ENCODE data around the gene TNRC6C. TPM values are rescaled to one million over a fixed set of nuclear protein-coding genes. Genes with fewer than 3 reads are reported as not detected.

Gene TNRC6C
- polyA plus RNA-seq, 1 donor (not counting 4 experiments of a cell fraction or from before 2014, with no cell fraction given) = 0.34 TPM

DNA sequence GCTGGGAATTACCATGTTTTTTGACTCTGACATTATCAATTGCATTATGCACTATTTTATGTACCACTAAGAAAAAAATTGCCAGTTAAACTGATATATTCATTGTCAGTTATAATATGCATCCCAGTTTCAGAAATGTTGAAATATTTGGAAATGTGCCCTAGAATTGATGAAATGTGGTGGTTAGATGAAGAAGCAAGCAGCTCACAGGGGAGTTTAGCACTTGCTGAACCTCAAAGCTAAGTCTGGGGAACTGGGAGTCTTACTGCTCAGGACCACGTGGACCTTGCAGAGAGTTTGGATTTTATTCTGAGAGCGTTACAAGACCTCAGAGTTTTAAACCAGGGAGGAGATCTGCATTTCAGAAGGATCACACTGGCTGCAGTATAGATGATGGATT, 67.9 kb downstream of the TNRC6C start:
- Histone ChIP-seq H3K9ac (ENCODE audit: control insufficient read depth, extremely low read depth, insufficient read depth, low read length) (no peak overlapping the region), H3K4me1 (ENCODE audit: control insufficient read depth, extremely low read depth, insufficient read depth, low read length) (no peaks in the 10 kb centered on the region), H3K9me3 (ENCODE audit: control insufficient read depth, low read depth, low read length) (no peaks in the 10 kb centered on the region), H4K20me1 (ENCODE audit: control insufficient read depth, extremely low read depth, insufficient read depth, low read length) (no peaks in the 10 kb centered on the region), H2AFZ (ENCODE audit: control insufficient read depth, low read length) (no peak overlapping the region), H3K27ac (ENCODE audit: control insufficient read depth, insufficient read depth, low read length) (no peak overlapping the region), H3K36me3 (ENCODE audit: control insufficient read depth in 2 of 2, extremely low read depth in 1 of 2, insufficient read depth in 2 of 2, low read length in 2 of 2) (no peaks in the 10 kb centered on the region), H3K4me2 (ENCODE audit: control insufficient read depth, extremely low read depth, insufficient read depth, low read depth, low read length) (no peak overlapping the region), H3K79me2 (ENCODE audit: control insufficient read depth, insufficient read depth, low read length) (no peaks in the 10 kb centered on the region), H3K27me3 (ENCODE audit: control insufficient read depth, extremely low read depth, insufficient read depth, low read length) (no peaks in the 10 kb centered on the region), H3K9me1 (ENCODE audit: control insufficient read depth, extremely low read depth, insufficient read depth, low read length) (no peaks in the 10 kb centered on the region), H3K4me3 (ENCODE audit: control insufficient read depth in 2 of 3, extremely low read depth in 1 of 3, insufficient read depth in 2 of 3, low read depth in 1 of 3, low read length in 3 of 3) (no peak overlapping the region)
- dilution Hi-C loops (cut with MboI; ENCODE audit: extremely low pct_ligation_motif_present, low sequenced_read_pairs) = no loop called here
- FAIRE-seq (no peak), DNase-seq (ENCODE audit: low read depth, low spot score) (no peak)
- TF ChIP-seq, protein P1, sequence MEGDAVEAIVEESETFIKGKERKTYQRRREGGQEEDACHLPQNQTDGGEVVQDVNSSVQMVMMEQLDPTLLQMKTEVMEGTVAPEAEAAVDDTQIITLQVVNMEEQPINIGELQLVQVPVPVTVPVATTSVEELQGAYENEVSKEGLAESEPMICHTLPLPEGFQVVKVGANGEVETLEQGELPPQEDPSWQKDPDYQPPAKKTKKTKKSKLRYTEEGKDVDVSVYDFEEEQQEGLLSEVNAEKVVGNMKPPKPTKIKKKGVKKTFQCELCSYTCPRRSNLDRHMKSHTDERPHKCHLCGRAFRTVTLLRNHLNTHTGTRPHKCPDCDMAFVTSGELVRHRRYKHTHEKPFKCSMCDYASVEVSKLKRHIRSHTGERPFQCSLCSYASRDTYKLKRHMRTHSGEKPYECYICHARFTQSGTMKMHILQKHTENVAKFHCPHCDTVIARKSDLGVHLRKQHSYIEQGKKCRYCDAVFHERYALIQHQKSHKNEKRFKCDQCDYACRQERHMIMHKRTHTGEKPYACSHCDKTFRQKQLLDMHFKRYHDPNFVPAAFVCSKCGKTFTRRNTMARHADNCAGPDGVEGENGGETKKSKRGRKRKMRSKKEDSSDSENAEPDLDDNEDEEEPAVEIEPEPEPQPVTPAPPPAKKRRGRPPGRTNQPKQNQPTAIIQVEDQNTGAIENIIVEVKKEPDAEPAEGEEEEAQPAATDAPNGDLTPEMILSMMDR (optimal IDR thresholded peaks at IDR 0.05 in 1 of 3, IDR thresholded peaks at IDR 0.05 in 1 of 3, conservative IDR thresholded peaks at IDR 0.05 in 1 of 3; ENCODE audit: extremely low read depth in 1 of 3, insufficient read depth in 2 of 3, low read length in 3 of 3) = no peak
- no peak for TF ChIP-seq EZH2 (IDR thresholded peaks at IDR 0.05; ENCODE audit: low read length)

DNA sequence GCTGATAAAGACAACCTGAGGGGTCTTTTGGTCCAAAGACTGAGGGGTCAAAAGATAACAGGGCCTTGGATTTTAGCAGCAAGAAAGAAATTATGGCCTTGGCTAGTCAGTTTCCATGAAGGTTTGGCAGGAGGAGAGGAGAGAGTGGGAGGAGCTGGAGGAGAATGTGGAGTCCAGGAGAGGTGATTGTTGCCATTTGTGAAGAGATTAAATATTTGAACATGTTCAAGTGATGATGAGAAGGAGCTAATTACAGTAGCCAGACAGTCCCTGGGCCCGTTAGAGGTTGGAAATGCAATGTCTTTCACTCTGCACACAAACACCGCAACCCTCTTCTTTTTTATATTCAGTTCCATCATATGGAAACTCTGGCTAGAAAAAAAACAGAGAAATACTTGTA, 68.6 kb downstream of the TNRC6C start:
- no peak overlapping the region for H3K4me2 ChIP-seq (ENCODE audit: control insufficient read depth, extremely low read depth, insufficient read depth, low read depth, low read length)
- H3K9me3 ChIP-seq (ENCODE audit: control insufficient read depth, low read depth, low read length) = no peaks in the 10 kb centered on the region
- H3K27me3 ChIP-seq (ENCODE audit: control insufficient read depth, extremely low read depth, insufficient read depth, low read length) = no peaks in the 10 kb centered on the region
- no peak for TF ChIP-seq EZH2 (IDR thresholded peaks at IDR 0.05; ENCODE audit: low read length)
- TF ChIP-seq, protein P1 (optimal IDR thresholded peaks at IDR 0.05 in 1 of 3, IDR thresholded peaks at IDR 0.05 in 1 of 3, conservative IDR thresholded peaks at IDR 0.05 in 1 of 3; ENCODE audit: extremely low read depth in 1 of 3, insufficient read depth in 2 of 3, low read length in 3 of 3) = no peak
- H3K36me3 ChIP-seq (ENCODE audit: control insufficient read depth in 2 of 2, extremely low read depth in 1 of 2, insufficient read depth in 2 of 2, low read length in 2 of 2) = no peaks in the 10 kb centered on the region
- H3K4me1 ChIP-seq (ENCODE audit: control insufficient read depth, extremely low read depth, insufficient read depth, low read length) = no peaks in the 10 kb centered on the region
- H2AFZ ChIP-seq (ENCODE audit: control insufficient read depth, low read length) = no peak overlapping the region
- no peaks in the 10 kb centered on the region for H4K20me1 ChIP-seq (ENCODE audit: control insufficient read depth, extremely low read depth, insufficient read depth, low read length)
- H3K9ac ChIP-seq (ENCODE audit: control insufficient read depth, extremely low read depth, insufficient read depth, low read length) = no peak overlapping the region
- no peaks in the 10 kb centered on the region for H3K79me2 ChIP-seq (ENCODE audit: control insufficient read depth, insufficient read depth, low read length)
- dilution Hi-C loops (cut with MboI; ENCODE audit: extremely low pct_ligation_motif_present, low sequenced_read_pairs) = no loop called here
- FAIRE-seq (no peak), DNase-seq (ENCODE audit: low read depth, low spot score) (no peak)
- H3K9me1 ChIP-seq (ENCODE audit: control insufficient read depth, extremely low read depth, insufficient read depth, low read length) = no peaks in the 10 kb centered on the region
- no peak overlapping the region for H3K4me3 ChIP-seq (ENCODE audit: control insufficient read depth in 2 of 3, extremely low read depth in 1 of 3, insufficient read depth in 2 of 3, low read depth in 1 of 3, low read length in 3 of 3)
- H3K27ac ChIP-seq (ENCODE audit: control insufficient read depth, insufficient read depth, low read length) = no peak overlapping the region

Data from keratinocyte (primary cell).